GM19452 (cell line): Measurements from ENCODE around the gene NOS1AP.

Source experiments
- ATAC-seq: cut with Tn5 transposase; IDR thresholded peaks from one replicate; pipeline ENCODE4 v1.9.1; 2021; ENCODE audit not compliant: unreplicated experiment

The NOS1AP gene

DNA sequence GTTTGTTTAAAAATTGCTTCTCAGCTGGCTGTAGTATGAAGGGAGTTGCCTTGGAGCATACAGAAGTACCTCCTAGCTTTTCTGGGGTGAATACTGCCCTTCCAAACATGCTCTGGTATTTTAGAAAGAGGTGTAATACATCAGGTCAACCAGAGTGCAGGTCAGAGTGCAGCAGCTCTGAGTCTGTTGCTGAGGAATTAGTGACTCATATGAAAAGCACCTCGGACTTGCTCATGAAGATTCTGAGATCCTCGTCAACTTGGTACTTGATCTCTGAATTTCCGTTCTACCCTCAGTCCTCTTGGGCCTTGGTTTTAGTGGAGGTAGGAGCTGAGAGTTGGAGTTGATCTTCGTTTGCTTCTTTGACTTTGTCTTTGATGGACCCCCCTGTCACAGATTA is 67.3 kb downstream of the NOS1AP start:
- ATAC-seq = no peak

GRCh38 chr1:162137179-162137960 is 67.9 kb downstream of the NOS1AP start:
- no peak for ATAC-seq

DNA sequence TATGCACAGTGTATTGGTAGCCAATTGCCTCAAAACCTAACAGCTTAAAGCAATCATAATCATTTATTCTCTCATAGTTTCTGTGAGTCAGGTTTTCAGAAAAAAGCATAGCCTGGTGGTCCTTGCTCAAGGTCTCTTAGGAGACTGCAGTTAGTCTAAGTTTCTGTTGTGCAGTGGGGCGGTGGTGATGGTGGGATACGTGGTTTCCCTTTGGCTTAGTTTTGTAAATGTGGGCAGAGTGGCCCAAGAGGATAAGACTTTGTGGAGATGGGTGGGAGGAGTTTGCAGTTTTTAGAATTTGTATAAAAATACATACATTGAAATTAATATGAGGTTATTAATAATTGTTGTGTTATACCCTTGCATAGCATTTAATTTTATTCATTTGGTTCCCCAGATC is 68.6 kb downstream of the NOS1AP start:
- ATAC-seq = no peak

DNA sequence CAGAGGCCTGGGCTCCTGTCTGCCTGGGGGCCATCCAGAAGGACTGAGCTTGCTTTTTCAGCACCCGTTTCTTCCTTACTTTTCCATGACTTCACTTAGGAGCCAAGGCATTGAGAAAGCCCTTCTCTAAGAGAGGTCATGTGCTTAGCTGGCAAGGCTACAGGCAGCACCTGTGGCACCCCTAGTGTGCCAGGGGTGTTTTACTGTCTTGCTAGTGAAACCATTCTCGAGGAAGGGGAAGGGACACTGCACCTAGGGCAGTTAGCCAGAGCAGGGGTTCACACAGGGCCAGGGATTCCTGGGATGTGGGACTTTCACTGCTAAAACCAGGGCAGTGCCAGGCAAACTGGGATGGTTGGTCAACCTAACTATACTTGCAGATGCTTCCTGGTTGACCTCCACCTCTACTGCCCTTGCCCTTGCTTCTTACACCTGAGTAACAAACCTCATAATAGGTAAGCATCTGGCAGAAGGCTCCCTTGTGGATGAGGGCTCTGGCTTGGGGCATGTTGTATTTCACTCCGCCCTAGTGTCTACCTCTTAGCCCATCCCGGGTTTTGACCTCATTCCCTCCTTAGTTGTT is 69.2 kb downstream of the NOS1AP start:
- ATAC-seq = no peak

- ATAC-seq = no peak
Measured at GRCh38 chr1:162139211-162139610, 69.7 kb downstream of the NOS1AP start.

DNA sequence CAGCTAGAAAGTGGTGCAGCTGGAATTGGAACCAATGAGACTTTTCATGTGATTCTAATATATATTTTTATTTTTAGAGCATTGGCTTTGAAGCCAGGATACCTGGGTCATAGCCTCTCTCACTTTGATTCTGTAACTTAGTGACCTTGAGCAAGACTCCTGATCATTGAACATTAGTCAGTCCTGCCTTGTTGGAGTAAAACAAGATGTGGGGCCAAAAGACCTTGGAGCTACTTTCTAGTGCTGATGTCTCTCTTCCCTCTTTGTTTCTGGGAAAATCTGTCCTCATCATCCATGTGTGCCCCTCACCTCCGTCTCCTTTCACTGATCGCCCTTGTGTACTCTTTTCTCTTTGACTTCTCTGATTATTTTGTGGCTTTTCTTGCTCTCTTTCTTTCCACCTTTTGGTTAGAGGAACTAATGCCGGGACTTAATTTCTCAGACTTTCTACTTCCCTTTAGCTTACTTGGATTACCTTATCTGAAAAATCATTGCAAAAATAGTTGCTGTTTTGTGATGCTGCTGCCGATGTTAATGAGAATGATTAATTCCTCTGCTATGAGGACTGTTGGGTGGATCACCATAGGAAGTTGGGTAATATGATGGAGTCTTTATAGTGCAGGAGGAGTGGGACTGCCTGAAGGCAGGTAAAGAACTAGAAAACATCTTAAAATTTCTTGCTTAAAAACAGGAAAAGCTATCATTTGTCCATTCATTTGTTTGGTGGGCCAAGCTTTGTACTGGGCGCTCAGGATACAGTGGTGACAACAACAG is 72.0 kb downstream of the NOS1AP start:
- ATAC-seq = no peak

DNA sequence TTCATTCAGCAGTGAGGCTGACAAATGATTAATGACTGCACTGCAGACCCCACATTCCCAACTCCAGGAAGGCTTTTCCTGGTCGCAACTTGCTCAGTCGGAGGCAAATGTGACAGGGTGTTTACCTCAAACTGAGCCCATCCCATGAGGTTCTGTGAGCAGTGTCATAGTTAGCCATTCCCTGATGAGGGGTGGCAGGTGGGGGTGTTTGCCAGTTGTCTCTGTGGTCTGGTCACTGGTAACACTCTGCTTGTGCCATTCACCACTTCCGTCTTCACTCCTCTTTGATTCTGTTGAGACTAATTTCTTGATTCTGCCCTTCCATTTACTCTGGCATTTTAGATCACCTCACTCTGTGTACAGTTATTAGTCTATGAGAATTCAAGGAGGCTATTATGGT is 73.5 kb downstream of the NOS1AP start:
- ATAC-seq = no peak

DNA sequence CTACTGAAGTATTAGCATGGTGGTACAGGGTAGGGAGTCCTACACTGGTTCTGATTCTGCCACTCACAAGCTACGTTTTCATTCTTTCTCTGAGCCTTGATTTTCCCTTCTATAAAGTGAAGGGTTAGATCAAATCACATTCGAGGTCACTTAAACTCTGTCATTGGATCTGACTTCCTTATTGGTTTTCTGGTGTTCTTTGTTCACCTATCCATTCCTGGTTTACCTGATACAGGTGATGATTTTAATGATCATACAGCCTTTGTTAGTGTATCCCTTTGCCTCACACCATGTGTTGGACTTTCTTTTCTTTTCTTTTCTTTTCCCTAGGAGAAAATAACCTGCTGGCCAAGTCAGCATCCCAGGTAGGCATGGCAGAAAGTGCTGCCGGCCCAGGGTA is 74.8 kb downstream of the NOS1AP start:
- ATAC-seq = no peak

GRCh38 chr1:162144853-162145252 is 75.4 kb downstream of the NOS1AP start:
- ATAC-seq = no peak

DNA sequence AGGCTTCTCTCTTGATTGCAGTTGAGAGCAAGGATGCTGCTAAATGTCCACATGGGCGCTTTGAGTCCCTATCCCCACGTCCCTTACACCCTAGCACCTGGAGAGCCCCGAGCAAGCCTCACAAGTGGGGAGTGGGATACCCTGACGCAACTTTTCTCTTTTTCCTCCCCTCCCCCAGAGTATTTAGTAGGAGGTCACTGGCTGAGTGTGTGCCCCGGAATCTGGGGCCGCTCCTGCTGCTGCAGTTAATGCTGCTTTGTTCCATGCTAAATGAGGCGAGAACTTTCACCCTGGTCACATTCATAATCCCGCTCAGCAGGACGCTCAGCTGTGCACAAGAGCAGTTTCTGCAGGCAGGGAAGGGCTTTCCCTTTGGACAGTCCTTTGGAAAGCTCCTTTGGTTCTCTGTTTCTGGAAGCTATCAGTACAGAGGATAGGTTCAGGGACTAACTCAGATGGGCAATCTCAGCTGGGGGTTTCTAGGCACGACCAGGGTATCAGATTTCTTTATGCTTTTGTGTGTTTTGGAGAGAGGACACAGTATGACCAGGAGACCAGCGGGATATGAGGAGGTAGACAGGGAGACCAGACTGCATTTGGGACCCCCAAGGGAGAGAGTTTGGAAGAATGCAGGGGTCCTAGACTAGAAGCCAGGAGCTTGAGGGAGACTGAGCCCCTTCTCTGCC is 75.9 kb downstream of the NOS1AP start:
- no peak for ATAC-seq

DNA sequence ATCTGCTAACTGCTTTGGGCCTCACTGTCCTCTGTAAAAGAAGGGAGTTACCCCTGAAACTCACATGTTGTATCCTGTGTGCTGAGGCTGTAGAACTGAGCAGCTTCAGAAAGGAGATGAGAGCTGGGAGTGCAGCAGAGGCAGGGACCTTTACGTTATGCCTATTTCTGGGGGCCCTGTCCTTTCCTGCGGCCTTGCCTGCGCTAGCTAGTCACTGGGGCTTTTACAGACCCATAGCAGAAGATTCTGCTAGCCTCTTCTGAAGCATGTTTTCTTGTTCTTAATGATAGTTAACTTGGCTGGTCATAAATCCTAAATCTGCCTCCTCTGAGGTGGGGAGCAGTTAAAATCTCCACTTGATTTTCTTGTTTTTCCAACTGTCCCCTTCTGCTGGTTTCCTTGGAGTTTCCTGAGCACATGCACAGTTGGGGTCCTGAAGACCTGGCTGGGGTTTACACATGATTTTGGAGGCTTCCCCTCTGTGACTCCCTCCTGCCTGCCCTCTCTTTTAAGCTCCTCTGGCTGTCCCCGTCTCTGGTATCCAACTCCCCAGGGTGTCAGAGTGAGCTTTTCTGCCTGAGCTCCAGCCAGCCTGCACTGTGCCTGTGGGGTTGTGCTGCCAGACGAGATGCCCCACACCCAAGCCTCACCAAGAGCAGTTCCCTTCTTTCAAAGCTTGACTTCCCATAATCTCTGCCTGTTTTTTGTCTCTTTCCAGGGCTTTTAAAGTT is 76.6 kb downstream of the NOS1AP start:
- ATAC-seq = no peak

GRCh38 chr1:162147760-162148159 is 78.3 kb downstream of the NOS1AP start:
- ATAC-seq = no peak

DNA sequence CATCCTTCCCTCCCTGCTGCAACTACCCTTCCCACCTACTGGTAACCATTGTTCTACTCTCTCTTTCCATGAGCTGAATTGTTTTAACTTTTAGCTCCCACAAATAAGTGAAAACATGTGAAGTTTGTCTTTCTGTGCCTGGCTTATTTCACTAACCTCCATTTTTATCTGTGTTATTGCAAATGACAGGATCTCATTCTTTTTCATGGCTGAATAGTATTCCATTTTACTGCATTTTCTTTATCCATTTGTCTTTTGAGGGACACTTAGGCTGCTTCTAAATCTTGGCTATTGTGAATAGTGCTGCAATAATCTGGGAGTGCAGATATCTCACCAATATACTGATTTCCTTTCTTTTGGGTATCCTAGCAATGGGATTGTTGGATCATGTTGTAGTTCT is 80.6 kb downstream of the NOS1AP start:
- no peak for ATAC-seq

DNA sequence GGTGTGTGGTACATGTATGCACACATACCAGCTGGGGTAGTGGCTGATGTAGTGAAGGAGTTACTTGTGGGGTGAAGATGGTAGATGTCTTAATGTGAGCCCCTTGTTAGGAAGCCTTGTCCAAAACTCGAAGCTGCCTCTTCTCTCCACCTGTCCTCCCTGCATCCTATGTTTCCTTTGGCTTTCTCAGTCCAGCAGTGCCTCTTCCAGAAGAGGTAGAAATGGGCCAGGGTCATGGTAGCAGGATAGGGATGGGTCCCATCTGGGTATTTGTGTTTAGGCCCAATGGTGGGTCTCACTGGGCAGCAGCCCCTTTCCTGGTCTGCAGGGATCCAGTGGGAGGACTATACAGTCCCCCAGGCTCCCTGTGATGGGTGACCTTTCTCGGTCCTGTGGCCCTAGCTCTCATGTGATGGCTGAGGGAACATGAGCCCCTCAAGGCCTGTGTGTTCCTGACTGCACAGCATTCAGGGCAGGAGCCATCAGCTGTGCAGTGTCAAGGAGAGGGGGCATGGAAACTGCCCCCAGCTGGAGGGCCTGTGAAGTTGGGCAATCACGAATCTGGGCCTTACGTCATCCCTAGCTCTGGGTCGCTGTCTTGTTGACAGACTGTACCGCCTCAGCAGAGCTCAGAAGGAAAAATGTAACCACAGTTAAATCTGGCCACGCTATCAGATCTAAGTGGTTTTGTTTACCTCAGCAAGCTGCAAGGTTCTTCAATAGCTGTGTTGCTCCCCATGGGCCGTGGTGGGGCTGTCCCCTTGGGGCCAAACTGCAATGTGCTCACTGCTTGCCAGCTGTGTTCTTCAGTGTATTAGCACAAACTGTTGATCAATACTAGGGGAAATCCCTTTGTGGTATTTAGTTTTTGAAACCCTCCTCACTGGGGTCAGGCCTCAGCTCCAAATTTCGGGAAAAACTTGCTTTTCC is 82.7 kb downstream of the NOS1AP start:
- no peak for ATAC-seq

GRCh38 chr1:162153374-162153773 is 83.9 kb downstream of the NOS1AP start:
- no peak for ATAC-seq

- ATAC-seq = no peak
Measured at GRCh38 chr1:162157469-162157868, 88.0 kb downstream of the NOS1AP start.

DNA sequence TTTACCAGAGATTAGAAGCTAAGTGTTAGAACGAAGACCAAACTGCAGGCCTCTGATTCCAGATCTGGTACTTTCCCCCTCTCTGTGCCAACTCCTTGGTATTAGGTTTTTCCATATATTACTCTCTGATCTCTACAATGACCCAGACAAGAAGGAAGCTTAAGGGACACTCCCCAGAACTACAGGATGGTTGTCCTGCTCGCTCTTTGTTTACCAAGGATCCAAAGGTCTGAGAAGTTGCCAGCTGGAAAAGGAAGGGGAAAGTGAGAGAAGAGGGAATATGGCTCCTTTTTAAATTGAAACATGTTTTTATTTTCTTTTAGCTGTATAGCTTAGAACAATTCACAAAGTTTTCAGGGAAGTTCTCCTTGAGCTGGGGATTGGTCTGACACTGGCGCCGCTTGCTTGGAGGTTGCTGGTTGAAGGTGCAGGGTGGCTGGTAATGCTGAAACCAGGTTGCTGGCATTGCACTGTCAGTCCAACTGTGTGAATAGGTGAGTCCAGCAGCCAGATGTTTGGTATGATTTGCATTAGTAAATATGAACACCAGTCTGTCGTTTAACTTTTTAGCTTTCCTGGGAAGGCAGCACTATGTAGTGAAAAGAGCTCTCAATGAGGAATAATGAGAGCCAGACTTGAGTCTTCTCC is 89.3 kb downstream of the NOS1AP start:
- no peak for ATAC-seq

DNA sequence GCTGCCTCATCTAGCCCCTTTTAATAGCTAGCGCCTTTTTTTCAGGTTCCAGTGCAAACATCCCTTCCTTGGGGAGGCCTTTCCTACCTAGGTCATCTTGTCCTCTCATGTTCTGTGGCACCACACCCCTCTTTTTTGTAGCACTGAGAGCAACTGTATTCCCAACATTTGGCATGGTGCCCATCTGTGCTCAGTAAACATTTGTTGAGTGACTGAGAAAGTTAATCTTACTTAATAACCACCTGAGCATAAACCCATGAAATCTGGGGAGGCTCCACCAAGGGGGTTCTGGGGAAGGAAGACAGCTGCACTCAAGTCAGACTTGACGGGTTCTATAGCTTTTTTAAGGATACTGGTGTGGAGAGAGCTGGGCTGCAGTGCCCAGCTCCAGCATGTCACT is 90.0 kb downstream of the NOS1AP start:
- ATAC-seq = no peak

DNA sequence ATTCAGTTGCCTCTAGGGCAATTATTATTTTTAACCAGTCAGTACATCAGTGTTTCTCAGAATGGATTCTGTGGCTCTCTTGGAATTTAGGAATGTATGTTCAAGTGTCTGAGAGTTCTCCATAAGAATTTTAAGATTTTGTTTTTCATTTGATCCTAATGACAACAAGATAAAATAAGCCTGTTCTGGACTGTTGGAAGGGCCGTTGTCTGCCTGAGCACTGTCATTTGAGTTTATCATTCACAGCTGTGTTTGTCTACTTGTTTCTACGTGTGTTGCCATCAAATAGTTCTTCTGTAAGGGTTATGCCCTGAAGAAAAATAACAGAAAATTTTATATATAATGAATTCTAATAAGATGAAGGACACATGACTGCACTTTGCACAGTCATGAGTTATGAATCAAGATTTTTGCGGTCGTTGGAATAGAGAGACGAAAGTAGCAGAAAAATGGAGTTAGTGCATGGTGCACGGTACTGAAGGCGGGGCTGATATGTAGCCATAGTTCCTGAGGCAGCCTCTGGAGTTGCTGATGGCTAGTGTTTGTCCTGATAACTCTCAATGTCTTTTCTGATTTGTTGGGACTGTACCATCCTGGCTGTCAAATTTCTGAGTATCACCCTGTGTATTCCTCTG is 92.5 kb downstream of the NOS1AP start:
- no peak for ATAC-seq
